Hematopoietic multipotent progenitor cell treated with erythropoietin and hydrocortisone succinate and interleukin-3 and kit ligand, for 15 days (in vitro differentiated cells): ENCODE results near the gene CNGA1.
"Not testable (repeated sequence)": the region's sequence is repeated elsewhere in the genome, so short reads cannot be mapped to it uniquely, and the experiment has no call there.

Source experiments
- DNase-seq: peaks from one replicate; pipeline ENCODE4 v3.0.0-alpha.2; 2015; ENCODE audit warnings: low spot score

The CNGA1 gene

GRCh38 chr4:48030470-48030869, 14.0 kb upstream of the CNGA1 start:
- DNase-seq: no peak

- DNase-seq: no peak
Observed at GRCh38 chr4:48028696-48029095, 12.2 kb upstream of the CNGA1 start.

GRCh38 chr4:48027653-48028052, 11.2 kb upstream of the CNGA1 start:
- DNase-seq: no peak

- DNase-seq: no peak
Observed at GRCh38 chr4:48025005-48025404, 8.5 kb upstream of the CNGA1 start.

- DNase-seq: no peak
Observed at GRCh38 chr4:48024522-48024921, 8.0 kb upstream of the CNGA1 start.

- DNase-seq: no peak
Observed at GRCh38 chr4:48022192-48022799, 5.8 kb upstream of the CNGA1 start.

GRCh38 chr4:48021100-48021499, 4.6 kb upstream of the CNGA1 start:
- DNase-seq: no peak

GRCh38 chr4:48018112-48018511, 1.6 kb upstream of the CNGA1 start:
- DNase-seq: no peak

GRCh38 chr4:48017108-48017571, 659 bp upstream of the CNGA1 start:
- no peak for DNase-seq

GRCh38 chr4:48015678-48016077, 803 bp downstream of the CNGA1 start:
- DNase-seq: no peak

- DNase-seq: no peak
Observed at GRCh38 chr4:48015216-48015615, 1.3 kb downstream of the CNGA1 start.

GRCh38 chr4:48012824-48013223, 3.7 kb downstream of the CNGA1 start:
- no peak for DNase-seq

GRCh38 chr4:48011722-48012121, 4.8 kb downstream of the CNGA1 start:
- DNase-seq: no peak

- not testable (repeated sequence) for DNase-seq
Observed at GRCh38 chr4:48010906-48011305, 5.6 kb downstream of the CNGA1 start.

- no peak for DNase-seq
Observed at GRCh38 chr4:48008021-48008596, 8.4 kb downstream of the CNGA1 start.

GRCh38 chr4:48005781-48006180, 10.7 kb downstream of the CNGA1 start:
- no peak for DNase-seq

GRCh38 chr4:48003568-48003967, 12.9 kb downstream of the CNGA1 start:
- DNase-seq: not testable (repeated sequence)

- DNase-seq: no peak
Observed at GRCh38 chr4:48002267-48002666, 14.2 kb downstream of the CNGA1 start.

GRCh38 chr4:47996021-47996420, 20.5 kb downstream of the CNGA1 start:
- no peak for DNase-seq

- not testable (repeated sequence) for DNase-seq
Observed at GRCh38 chr4:47992475-47992874, 24.0 kb downstream of the CNGA1 start.

- no peak for DNase-seq
Observed at GRCh38 chr4:47990145-47990544, 26.3 kb downstream of the CNGA1 start.

GRCh38 chr4:47974566-47974965, 41.9 kb downstream of the CNGA1 start:
- DNase-seq: no peak

GRCh38 chr4:47972721-47973120, 43.8 kb downstream of the CNGA1 start:
- no peak for DNase-seq

- no peak for DNase-seq
Observed at GRCh38 chr4:47972181-47972580, 44.3 kb downstream of the CNGA1 start.
